Measurements from ENCODE around the gene TNRC18. TPM values are rescaled to one million over a fixed set of nuclear protein-coding genes. Genes with fewer than 3 reads are reported as not detected.

Gene TNRC18
- total and polyA plus RNA-seq, 2 of the 8 experiments (the other 6 are each of a cell fraction or from before 2014, with no cell fraction given): 1.7 to 8.6 TPM

GRCh38 chr7:5453566-5454075 is 30.0 kb upstream of the TNRC18 start:
- H3K23me2 ChIP-seq (ENCODE audit: low read depth, low read length): no peaks in the 10 kb centered on the region
- ChIA-PET POLR2A (ENCODE audit: partially characterized antibody) (interaction anchor here (1.1 kb wide), 1 partner anchor 28 kb away, joined by 3 read pairs; no protein-coding TSS in a partner anchor), CTCF (ENCODE audit: partially characterized antibody) (no interaction called here)
- H4K20me1 ChIP-seq (replicated peaks in 1 of 2; ENCODE audit: control insufficient read depth in 1 of 2, insufficient read depth in 2 of 2, low read length in 2 of 2): peaks cover under 1 to 5% of the 10 kb centered on the region in 2 experiments
- no peak overlapping the region for H2BK20ac ChIP-seq (ENCODE audit: low read length)
- no peak overlapping the region for H4K8ac ChIP-seq (ENCODE audit: extremely low read depth, insufficient read depth, low read length)
- FAIRE-seq: no peak
- DNase-seq (ENCODE audit: low read depth in 1 of 2, low spot score in 2 of 2): no peak
- H2BK120ac ChIP-seq (replicated peaks; ENCODE audit: low read depth, low read length): no peak overlapping the region
- H2BK5ac ChIP-seq (ENCODE audit: low read depth, low read length): no peak overlapping the region
- H3K4me2 ChIP-seq (ENCODE audit: insufficient read depth in 1 of 2, low read depth in 2 of 2, low read length in 2 of 2): no peak overlapping the region
- H3K4me3 ChIP-seq (ENCODE audit: extremely low read depth in 1 of 4, insufficient read depth in 2 of 4, low read depth in 3 of 4, low read length in 4 of 4): no peak overlapping the region
- no peak overlapping the region; the same call in 1 of the 2 replicates for H2BK15ac ChIP-seq (ENCODE audit: low read length)
- no peaks in the 10 kb centered on the region for H3K36me3 ChIP-seq (ENCODE audit: control insufficient read depth in 2 of 4, insufficient read depth in 4 of 4, low read length in 3 of 4)
- no peak overlapping the region for H3K27ac ChIP-seq (ENCODE audit: low read depth, low read length)
- 87% methylated on average over 5 of the region's 5 CpGs; no CpG with 5 or more reads in 1 of the 2 experiments for WGBS, 2 experiments (ENCODE audit: extremely low coverage in 1 of 2, insufficient coverage in 1 of 2, insufficient read length in 1 of 2, insufficient replicate concordance in 2 of 2, low coverage in 1 of 2, low lambda C conversion rate in 2 of 2, missing lambda C conversion rate in 1 of 2)
- no peak overlapping the region for H3K14ac ChIP-seq (ENCODE audit: insufficient read length)
- no peak overlapping the region for H3K9ac ChIP-seq (replicated peaks in 1 of 4; ENCODE audit: extremely low read depth in 1 of 4, low read depth in 3 of 4, low read length in 3 of 4)
- H3K4ac ChIP-seq (replicated peaks; ENCODE audit: insufficient read length, low read depth, low read length): no peak overlapping the region
- H4K5ac ChIP-seq (ENCODE audit: insufficient read length, low read depth, low read length): no peak overlapping the region
- no peaks in the 10 kb centered on the region for H3K79me2 ChIP-seq (ENCODE audit: control insufficient read depth in 1 of 2, insufficient read depth in 2 of 2, low read length in 2 of 2)
- H2AFZ ChIP-seq (ENCODE audit: low read length): no peak overlapping the region
- peaks cover 0 to 8% (median 2%) of the 10 kb centered on the region in 4 experiments; a peak in 4 of 7 replicates for H3K4me1 ChIP-seq (replicated peaks in 1 of 4; ENCODE audit: control insufficient read depth in 3 of 4, insufficient read depth in 4 of 4, low read length in 3 of 4)
- no peaks in the 10 kb centered on the region for H3K27me3 ChIP-seq (replicated peaks in 1 of 4; ENCODE audit: control insufficient read depth in 3 of 4, extremely low read depth in 1 of 4, insufficient read depth in 3 of 4, low read length in 3 of 4)
- H2BK12ac ChIP-seq (ENCODE audit: low read depth, low read length): peak overlapping the region; percentile 39; the same call in 1 of the 2 replicates
- H3K23ac ChIP-seq (ENCODE audit: insufficient read length): no peak overlapping the region
- H4K91ac ChIP-seq (replicated peaks; ENCODE audit: insufficient read length, low read length): no peak overlapping the region
- no peaks in the 10 kb centered on the region for H3K79me1 ChIP-seq (ENCODE audit: low read depth, low read length)
- H3K9me3 ChIP-seq (ENCODE audit: insufficient read depth in 2 of 2, low read depth in 1 of 2, low read length in 1 of 2): no peaks in the 10 kb centered on the region
- H2AK5ac ChIP-seq (ENCODE audit: low read depth, low read length): no peak overlapping the region
- H3K18ac ChIP-seq (ENCODE audit: extremely low read depth, low read length): no peak overlapping the region
- no peak overlapping the region for H3K56ac ChIP-seq (replicated peaks; ENCODE audit: insufficient read length, low read depth, low read length)
- TF ChIP-seq CTBP2 (IDR thresholded peaks at IDR 0.05; ENCODE audit: borderline replicate concordance, insufficient read depth, insufficient read length, low read length) (no peak), POLR2AphosphoS5 (IDR thresholded peaks at IDR 0.05; ENCODE audit: low read depth, low read length) (no peak), BACH1 (IDR thresholded peaks at IDR 0.05; ENCODE audit: low read length) (no peak), JUND (IDR thresholded peaks at IDR 0.05; ENCODE audit: low read length) (no peak), SP2 (IDR thresholded peaks at IDR 0.05; ENCODE audit: low read length) (no peak), RBBP5 (IDR thresholded peaks at IDR 0.05; ENCODE audit: borderline replicate concordance, low read depth, low read length) (no peak), SUZ12 (IDR thresholded peaks at IDR 0.05; ENCODE audit: low read length) (no peak), POU5F1 (IDR thresholded peaks at IDR 0.05; ENCODE audit: low read depth, low read length) (no peak), CHD1 (IDR thresholded peaks at IDR 0.05; ENCODE audit: low read depth, low read length) (no peak), FOSL1 (IDR thresholded peaks at IDR 0.05; ENCODE audit: insufficient read depth, low read depth, low read length) (no peak), NANOG (IDR thresholded peaks at IDR 0.05; ENCODE audit: insufficient read depth, low read depth, low read length, poor library complexity, severe bottlenecking) (no peak), EZH2 (IDR thresholded peaks at IDR 0.05; ENCODE audit: low read depth, low read length, severe bottlenecking) (no peak), SRF (IDR thresholded peaks at IDR 0.05; ENCODE audit: low read depth, low read length) (no peak)
